Fibroblast of skin of left quadriceps (primary cell): Measurements from ENCODE around the gene DNAAF5.

Experiments
- DNase-seq, 2 experiments: peaks; one replicate each; pipeline ENCODE4 v3.0.0-alpha.2; 2013; ENCODE audit warnings: low read depth in 2 of 2

Gene DNAAF5

DNA sequence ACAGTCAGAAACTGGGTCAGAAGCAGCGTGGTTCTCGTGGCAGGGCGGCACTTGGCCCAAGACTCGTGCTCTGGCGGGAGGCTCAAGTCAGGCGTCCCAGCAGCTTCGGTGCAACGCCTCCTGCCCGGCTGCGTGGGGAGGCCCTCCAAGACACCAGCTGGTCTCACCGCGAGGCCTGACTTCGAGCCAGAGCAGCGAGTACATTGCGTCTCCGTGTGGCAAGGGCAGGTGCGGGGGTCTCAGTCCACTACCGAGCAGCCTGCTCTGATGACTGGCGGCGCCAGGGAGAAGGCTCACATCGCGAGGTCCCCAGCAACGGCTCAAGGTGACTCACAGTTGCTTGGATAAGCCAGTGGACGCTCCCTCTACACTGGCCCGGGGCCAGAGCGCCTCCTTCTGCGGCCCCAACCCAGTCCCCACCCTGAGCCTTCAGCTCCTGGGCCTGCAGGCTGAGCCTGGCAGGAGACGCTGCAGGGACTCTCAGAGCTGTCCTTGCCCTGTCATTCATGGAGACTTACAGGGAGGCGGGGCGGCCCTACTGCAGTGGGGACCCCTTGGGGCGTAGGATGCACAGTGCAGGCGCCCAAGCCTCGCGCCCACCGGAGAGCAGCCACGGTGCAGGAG lies 42.5 kb downstream of the DNAAF5 start:
- DNase-seq = no peak

DNA sequence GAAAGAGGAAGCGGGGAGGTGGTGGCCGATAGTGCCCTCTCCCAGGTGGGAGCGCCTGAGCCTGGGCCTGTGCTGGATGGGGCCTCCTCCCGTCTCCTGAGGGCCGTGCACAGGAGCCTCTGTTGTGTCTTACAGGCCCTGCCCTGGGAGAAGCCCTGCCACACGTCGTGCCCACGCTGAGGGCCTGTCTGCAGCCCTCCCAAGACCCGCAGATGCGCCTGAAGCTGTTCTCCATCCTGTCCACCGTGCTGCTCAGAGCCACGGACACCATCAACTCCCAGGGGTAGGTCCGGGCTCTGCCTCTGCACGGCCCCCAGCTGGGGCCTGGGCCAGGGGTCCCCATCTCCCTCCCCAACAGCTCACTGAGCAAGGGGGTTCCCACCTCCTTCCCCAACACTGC lies 43.8 kb downstream of the DNAAF5 start:
- DNase-seq = no peak

DNA sequence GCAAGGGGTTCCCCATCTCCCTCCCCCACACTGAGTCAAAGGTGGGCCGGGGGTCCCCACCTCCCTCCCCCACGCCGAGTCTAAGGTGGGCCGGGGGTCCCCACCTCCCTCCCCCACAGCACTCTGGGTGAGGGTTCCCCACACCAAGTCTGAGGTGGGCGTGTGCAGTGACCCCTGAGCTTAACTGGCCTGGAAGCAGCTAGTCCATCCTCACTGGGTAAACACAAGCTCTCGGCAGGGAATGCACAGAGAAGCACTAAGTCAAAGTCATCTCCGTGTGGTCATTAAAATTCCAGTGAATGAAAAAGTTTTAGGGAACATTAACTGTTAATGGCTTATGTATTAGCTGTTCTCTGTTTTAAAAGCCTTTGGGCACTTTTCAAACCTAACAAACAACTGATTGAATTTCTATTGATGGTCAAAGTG lies 44.3 kb downstream of the DNAAF5 start:
- no peak for DNase-seq

DNA sequence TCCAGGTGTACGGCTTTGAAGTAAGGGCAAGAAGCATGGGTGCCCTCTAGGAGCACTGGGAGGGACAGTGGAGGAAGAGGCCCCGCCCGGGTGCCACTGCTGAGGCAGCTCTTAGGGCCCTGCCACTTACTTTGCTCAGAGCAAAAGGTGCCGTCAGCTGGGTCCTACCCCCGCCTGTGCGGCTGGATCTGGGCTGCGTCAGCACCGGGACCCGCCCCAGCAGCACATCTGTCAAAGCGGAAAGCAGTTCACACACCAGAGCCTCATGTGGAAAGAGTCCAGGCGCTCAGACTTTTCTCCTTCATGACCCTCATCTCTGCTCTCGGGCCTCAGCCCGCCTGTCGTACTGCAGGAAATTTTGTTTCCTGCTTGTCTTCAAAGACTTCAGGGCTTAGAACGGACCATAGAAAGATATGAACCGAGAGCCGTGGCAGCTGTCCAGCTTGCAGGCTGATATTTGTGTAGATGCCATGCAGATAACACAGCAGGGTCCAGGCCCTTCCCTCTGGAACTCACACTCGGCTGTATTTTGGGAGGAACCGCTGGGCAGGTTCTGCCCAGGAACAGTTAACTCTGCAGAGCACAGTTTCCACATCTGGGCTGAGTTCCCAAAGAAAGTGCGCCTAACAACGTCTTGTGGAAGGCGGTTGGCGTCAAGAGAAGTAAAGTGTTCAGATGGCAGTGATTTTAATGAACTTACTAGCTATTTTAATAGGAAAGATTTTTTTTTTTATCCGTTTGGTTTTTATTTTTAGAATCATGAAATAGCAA lies 44.9 kb downstream of the DNAAF5 start:
- no peak for DNase-seq

DNA sequence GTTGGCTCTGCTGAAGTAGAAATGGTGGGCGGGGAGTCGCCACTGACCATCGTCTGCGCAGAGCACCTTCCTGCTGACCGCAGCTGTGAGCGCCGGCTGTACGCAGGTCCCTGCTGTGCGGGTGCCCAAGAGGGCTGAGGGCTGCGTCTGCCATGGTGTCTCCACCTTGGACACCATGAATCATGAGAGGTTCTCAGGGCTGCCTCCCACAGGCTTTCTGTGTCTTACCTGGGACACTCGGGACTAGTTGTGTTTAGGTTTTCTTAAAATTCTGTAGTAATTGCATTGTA lies 45.5 kb downstream of the DNAAF5 start:
- no peak for DNase-seq

DNA sequence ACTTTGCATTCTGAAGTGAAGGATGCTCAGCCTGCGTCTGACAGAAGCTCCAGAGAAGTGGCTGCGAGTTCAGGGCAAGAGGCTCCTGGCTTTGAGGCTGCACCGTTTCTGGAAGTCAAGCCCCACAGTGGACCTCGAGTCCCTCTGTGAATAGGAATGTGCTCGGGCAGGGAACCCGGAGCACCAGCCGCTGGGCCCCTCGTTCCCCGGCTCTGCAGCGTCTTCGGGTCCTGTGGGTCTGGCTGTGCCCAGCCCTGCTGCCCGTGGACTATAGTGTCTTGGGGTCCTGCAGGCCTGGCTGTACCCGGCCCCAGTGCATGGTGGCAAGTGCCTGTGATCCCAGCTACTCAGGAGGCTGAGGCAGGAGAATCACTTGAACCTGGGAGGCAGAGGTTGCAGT lies 45.9 kb downstream of the DNAAF5 start:
- no peak for DNase-seq

DNA sequence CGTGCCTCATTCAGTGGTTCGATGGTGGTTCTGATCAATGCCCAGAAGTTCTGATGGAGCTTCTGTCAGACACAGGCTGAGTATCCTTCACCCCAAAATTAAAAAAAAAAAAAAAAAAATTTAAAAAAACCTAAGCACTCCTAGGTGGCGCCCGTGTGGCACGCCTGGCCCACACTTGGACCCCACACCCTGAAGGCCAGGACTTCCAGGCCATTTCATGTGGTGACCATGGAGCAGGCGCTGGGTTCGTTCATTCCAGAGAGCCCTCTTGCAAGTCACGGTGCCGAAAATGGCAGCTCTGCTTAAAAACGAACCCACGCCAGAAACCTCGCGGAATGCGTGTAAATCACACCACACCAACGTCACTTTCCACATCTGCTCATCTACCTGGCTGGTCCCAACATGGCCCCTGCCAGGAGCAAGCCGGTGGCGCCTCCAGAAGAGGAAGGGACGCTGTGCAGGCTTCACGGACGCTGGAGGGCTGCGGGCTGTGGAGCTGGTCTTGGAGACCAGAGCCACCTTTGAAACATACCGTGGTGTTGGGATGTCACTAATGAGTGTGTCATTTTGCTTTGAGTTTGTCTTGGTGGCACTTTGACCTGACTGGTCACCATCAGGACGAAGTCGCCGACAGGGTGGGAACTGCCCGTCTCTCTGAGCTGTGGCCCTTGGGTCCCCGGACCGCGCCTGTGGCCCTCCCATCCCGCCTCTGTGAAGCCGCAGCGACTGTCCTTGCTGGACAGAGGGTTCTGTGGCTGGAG lies 46.5 kb downstream of the DNAAF5 start:
- DNase-seq = no peak

DNA sequence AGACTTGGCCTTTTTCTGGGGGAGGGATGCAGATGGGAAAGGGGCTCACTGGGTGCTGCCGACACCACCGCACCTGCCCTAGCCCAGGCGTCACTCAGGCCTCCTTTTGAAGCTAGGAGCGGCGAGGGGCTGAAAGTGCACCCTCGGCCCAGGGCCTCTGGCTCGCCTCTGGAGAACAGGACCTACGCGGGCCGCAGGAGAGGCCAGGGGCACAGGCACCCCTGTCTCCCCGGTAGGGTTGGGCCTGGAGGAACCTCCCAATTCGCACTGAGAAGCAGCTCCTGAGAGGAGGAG lies 47.1 kb downstream of the DNAAF5 start:
- no peak for DNase-seq

DNA sequence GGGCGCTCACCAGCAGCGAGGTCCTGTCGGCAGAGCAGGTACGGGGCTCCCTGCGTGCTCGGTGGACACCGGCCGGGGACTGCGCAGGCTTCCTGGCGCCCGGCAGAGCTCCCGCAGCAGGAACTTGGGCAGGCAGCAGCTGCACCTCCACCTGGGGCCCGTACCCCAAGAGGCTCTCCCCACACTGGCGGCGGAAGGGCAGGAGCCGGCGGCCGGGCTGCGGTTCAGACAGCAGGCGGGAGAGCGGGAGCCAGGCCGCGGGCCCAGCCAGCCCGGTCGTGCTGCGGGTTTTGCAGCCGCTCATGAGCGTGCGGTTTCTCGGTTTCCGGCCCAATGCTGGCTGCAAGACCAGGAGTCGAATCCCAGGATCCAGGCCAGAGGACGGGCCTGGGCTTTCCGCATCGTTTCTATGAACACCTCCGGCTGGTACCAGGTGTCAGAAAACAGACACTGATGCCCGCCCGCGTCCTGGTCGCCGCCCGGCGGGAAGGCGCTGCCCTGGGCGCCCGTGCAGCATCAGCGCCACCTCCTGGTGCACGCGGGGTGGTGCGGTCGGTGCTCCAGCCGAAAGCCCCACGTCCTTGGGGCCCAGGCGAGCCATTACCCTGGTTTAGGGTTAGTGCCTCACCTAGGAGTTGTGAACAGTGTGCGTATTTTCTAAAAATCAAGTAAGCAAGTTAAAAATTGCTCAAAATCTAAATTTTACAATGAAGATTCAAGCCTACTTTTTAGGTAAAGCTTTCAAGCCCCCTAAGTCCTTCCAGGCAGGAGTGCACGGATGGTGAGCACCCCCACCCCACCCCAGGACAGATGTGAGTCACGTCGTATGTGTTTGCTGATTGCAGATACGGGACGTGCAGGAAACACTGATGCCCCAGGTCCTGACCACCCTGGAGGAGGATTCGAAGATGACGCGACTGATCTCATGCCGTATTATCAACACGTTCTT lies 47.9 kb downstream of the DNAAF5 start:
- no peak for DNase-seq

DNA sequence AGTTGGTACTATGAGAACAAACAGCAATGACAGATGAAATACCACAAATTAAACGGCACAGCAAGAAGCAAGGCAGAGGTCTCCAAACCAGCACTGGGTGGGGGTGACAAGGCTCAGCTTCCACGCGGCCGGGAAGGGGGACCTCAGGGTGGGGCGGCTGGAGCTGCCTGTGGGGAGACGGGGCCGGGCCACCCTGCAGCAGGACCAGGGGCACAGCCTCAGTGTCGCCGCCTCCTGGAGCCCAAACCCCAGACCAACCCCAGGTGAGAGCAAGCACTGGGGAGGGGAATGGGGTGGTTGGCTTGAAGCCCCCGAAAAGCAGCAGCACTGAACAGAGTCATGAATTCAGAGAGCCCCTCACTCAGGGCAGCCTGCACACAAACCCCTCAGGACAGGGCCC lies 49.9 kb downstream of the DNAAF5 start:
- no peak for DNase-seq

DNA sequence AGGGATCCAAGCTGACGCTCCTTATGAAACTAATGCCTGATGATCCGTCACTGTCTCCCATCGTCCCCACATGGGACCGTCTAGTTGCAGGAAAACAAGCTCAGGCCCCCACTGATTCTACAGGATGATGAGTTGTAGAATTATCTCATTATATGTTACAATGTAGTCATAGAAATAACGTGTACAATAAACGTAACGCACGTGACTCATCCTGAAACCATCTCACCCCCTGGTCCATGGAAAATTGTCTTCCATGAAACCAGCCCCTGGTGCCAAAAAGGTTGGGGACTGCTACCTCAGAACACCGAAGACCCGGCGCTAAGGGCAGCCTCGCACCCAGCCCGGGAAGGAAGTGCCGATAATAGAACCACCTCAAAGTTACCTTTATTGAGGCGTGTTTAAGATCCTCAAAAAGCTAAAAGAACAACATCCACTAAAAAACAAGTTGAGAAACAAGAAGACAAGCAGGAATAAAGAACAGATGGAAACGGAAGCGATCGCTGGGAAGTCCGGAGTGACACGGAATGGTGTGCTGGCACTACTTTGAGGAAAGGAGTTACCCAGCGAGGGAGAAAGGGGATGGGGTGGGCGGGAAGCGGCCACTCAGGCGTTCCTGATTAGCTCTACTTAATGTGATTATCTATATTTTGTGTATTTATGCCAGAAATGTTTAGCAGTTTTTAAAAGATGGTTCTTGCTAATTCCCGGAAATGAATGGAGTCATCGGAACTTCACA lies 50.7 kb downstream of the DNAAF5 start:
- DNase-seq = no peak

DNA sequence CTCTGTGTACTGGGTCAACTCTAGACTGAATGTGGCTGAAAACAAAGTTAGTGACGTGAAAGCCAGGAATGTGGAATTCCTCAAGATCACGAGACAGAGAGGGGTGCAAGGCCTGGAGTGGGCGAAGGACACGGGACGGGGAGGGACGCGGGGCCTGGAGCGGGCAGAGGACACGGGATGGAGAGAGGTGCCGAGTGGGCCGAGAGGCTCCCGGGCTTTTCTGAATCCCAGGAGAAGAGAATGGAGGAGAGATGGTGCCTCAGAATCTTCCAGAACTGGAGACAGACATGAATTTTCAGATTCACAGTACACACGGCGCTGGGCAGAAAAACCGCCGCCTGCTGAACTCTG lies 51.2 kb downstream of the DNAAF5 start:
- no peak for DNase-seq

DNA sequence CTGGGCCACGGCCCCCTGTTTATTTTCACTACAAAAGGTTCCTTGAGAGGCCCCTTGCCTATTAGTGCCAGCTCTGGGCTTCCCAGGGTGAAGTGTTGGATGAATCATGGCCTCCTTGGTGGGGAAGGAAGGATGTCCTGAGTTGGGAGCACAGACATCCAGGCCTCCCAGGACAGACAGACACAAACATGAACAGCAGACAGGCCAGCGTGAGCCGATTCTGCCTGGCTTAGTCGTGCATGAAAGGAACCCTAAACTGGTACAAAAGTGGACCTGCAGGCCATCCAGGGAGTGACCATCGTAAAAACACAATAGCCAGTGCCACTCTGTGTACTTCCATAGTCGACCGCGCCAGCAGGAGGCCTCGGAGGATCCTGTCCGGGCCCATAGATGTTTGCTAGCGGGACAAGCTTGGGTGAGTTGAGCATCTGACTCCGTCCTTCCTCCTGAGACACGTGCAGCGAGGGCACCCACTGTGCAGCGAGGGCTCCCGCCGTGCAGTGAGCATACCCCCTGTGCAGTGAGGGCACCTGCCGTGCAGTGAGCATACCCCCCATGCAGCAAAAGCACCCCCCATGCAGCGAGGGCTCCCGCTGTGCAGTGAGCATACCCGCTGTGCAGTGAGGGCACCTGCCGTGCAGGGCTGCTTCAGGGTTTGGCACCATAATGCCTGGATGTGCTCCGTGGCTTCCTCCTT lies 51.9 kb downstream of the DNAAF5 start:
- no peak for DNase-seq

DNA sequence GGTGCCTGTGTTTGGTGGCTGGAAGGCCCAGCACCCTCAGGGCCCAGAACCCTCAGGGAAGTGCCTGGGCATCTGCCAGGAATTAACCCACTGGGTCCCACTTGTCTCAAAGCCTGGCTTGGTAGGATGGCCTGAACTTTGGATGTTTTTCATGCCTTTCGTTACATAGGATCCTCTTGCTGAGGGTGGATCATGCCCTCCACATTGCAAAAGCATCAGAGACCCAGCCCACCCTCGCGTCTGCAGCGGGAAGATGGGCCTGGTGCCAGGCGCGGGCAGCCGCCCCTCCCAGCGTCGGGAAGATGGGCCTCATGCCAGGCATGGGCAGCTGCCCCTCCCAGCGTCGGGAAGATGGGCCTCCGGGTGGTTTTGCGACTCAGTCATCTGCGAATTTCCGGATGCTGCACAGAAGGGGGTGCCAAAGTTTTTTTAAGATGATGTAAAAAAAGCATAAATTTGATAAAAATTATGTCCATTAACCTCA lies 52.5 kb downstream of the DNAAF5 start:
- no peak for DNase-seq

DNA sequence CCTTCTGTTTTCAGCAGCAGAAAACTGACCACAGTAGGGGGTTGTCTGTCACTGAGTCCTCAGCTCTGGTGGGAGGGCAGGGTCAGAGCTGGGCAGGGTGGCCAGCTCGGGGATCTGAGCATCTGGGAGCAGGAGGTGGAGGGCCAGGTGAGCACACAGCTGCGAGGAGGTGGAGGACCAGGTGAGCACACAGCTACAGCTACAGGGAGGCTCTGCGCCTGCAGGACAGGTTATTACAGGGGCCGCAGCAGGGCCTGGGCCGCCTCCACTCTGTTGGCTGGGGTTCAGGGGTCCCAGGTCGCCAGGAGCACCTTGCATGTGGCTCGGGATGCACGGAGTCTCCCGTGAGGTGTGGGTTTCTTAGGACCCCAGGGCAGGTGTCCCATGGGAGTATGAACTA lies 53.0 kb downstream of the DNAAF5 start:
- no peak for DNase-seq

DNA sequence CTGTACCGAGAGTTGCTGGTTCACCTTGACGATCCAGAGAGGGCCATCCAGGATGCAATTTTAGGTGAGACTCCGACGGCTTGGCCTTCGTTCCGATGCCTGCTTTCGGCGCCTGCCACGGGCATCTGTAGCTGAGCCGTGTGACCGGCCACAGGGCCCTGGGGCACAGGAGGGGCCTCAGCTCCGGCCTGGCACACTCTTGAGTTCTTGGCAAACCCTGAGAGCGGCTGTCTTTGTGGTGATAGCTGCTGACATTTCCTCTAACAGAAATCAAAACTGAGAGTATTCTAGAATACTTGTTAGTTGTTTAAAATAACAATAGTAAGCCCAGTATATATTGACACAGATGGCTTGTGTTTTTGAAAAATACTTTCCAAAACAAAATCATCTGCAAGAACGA lies 53.6 kb downstream of the DNAAF5 start:
- DNase-seq = no peak

DNA sequence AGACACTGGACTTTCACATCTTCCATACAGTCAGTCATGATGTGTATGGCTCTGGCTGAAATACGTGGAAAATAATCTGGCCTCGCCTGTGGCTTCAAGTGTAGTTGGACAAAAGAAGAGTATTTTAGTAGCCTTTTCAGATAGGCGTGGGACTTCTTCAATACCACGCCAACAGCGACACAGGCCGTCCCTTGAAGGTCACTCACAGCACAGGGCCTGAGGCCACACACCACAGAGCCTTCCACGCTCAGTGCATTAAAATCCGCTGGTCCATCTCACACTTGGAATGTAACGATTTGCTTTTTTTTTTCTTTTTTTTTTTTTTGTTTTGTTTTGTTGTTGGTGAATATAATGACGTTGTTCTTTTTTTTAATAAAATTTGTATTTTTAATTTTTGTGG lies 54.0 kb downstream of the DNAAF5 start:
- no peak for DNase-seq

DNA sequence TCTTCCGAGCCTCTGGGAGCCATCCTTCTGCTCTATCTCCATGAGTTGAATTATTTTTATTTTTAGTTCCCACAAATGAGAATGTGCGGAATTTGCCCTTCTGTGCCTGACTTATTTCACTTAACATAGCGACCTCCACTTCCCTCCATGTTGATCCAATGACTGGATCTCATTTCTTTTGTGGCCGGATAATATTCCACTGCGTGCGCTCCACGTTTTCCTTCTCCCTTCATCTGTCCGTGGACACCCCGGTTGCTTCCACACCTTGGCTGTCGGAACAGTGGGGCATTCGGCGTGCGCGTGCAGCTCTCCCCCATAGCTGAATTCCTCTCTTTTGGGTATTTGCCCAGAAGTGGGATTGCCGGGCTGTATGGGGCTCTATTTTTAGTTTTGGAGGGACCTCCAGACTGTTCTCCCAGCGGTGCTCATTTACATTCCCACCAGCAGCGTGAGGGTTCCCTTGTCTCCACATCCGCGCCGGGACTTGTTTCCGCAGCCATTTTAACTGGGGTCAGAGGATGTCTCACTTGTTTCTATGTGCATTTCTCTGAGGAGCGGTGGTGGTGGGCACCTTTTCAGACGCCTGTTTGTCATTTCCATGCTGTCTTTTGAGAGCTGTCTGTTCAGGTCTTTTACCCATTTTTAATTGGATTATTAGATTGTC lies 54.8 kb downstream of the DNAAF5 start:
- DNase-seq = no peak

DNA sequence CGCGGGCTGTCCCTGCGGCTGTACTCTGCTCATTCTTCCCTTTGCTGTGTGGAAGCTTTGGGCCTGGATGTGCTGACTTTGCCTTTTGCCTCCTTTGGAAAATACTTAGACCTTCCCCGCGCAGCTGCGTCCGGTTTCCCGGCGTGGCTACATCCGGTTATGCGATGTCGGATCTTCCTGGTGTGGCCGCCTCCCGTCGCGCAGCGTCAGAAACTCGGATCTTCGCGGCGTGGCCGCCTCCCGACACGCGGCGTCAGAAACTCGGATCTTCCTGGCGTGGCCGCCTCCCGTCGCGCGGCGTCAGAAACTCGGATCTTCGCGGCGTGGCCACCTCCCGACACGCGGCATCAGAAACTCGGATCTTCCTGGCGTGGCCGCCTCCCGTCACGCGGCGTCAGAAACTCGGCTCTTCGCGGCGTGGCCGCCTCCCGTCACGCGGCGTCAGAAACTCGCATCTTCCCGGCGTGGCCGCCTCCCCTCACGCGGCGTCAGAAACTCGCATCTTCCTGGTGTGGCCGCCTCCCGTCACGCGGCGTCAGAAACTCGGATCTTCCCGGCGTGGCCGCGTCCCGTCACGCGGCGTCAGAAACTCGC lies 55.5 kb downstream of the DNAAF5 start:
- DNase-seq = no peak
